ENCODE measurements around the gene GPR173. TPM values are rescaled to one million over a fixed set of nuclear protein-coding genes. Genes with fewer than 3 reads are reported as not detected.
A peak's percentile ranks its signal among the peaks of the same experiment; 100 is the strongest.

Gene GPR173
- total RNA-seq, 1 donor from 2014 or later = 7.9 TPM

GRCh38 chrX:53078943-53079342 lies 30.4 kb downstream of the GPR173 start:
- H3K9me3 Mint-ChIP-seq (ENCODE audit: low read depth) = no peaks in the 10 kb centered on the region
- DNase-seq (ENCODE audit: low spot score) = no peak
- H3K36me3 Mint-ChIP-seq (ENCODE audit: low read depth) = peaks cover 3% of the 10 kb centered on the region
- peak overlapping the region; percentile 54 for H3K27ac Mint-ChIP-seq (ENCODE audit: unreplicated experiment)
- H3K4me1 Mint-ChIP-seq (ENCODE audit: low read depth) = peaks cover 16% of the 10 kb centered on the region
- H3K27me3 Mint-ChIP-seq (ENCODE audit: low read depth) = no peaks in the 10 kb centered on the region
- no peak overlapping the region for H3K4me3 Mint-ChIP-seq (ENCODE audit: unreplicated experiment)
- TF ChIP-seq, protein P1, sequence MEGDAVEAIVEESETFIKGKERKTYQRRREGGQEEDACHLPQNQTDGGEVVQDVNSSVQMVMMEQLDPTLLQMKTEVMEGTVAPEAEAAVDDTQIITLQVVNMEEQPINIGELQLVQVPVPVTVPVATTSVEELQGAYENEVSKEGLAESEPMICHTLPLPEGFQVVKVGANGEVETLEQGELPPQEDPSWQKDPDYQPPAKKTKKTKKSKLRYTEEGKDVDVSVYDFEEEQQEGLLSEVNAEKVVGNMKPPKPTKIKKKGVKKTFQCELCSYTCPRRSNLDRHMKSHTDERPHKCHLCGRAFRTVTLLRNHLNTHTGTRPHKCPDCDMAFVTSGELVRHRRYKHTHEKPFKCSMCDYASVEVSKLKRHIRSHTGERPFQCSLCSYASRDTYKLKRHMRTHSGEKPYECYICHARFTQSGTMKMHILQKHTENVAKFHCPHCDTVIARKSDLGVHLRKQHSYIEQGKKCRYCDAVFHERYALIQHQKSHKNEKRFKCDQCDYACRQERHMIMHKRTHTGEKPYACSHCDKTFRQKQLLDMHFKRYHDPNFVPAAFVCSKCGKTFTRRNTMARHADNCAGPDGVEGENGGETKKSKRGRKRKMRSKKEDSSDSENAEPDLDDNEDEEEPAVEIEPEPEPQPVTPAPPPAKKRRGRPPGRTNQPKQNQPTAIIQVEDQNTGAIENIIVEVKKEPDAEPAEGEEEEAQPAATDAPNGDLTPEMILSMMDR (IDR thresholded peaks at IDR 0.05) = no peak

- Mint-ChIP-seq H3K27me3 (ENCODE audit: low read depth) (no peaks in the 10 kb centered on the region), H3K36me3 (ENCODE audit: low read depth) (peaks cover 11% of the 10 kb centered on the region), H3K9me3 (ENCODE audit: low read depth) (peaks cover 7% of the 10 kb centered on the region), H3K4me3 (ENCODE audit: unreplicated experiment) (peak overlapping the region; percentile 61), H3K27ac (ENCODE audit: unreplicated experiment) (peak overlapping the region; percentile 94), H3K4me1 (ENCODE audit: low read depth) (peaks cover 30% of the 10 kb centered on the region)
- DNase-seq (ENCODE audit: low spot score) = no peak
- TF ChIP-seq, protein P1 (IDR thresholded peaks at IDR 0.05) = no peak
Observed at GRCh38 chrX:53080628-53081580, 32.3 kb downstream of the GPR173 start.

- peak within 1 kb of the TSS; percentile 91 for H3K27ac Mint-ChIP-seq (ENCODE audit: unreplicated experiment)
- H3K4me3 Mint-ChIP-seq (ENCODE audit: unreplicated experiment) = peak within 1 kb of the TSS; percentile 83
- peaks cover 39% of the 10 kb centered on the region for H3K4me1 Mint-ChIP-seq (ENCODE audit: low read depth)
- TF ChIP-seq, protein P1 (IDR thresholded peaks at IDR 0.05) = no peak
- peaks cover 11% of the 10 kb centered on the region for H3K36me3 Mint-ChIP-seq (ENCODE audit: low read depth)
- DNase-seq (ENCODE audit: low spot score) = peak; percentile 97
- peaks cover 7% of the 10 kb centered on the region for H3K9me3 Mint-ChIP-seq (ENCODE audit: low read depth)
- no peaks in the 10 kb centered on the region for H3K27me3 Mint-ChIP-seq (ENCODE audit: low read depth)
Observed at GRCh38 chrX:53081925-53082772, 33.6 kb downstream of the GPR173 start, which contains the start of gene TSPYL2. Gene TSPYL2, plus strand, starts transcription at chrX:53082367. Its CDS starts 132 bp downstream, at chrX:53082499.

DNA sequence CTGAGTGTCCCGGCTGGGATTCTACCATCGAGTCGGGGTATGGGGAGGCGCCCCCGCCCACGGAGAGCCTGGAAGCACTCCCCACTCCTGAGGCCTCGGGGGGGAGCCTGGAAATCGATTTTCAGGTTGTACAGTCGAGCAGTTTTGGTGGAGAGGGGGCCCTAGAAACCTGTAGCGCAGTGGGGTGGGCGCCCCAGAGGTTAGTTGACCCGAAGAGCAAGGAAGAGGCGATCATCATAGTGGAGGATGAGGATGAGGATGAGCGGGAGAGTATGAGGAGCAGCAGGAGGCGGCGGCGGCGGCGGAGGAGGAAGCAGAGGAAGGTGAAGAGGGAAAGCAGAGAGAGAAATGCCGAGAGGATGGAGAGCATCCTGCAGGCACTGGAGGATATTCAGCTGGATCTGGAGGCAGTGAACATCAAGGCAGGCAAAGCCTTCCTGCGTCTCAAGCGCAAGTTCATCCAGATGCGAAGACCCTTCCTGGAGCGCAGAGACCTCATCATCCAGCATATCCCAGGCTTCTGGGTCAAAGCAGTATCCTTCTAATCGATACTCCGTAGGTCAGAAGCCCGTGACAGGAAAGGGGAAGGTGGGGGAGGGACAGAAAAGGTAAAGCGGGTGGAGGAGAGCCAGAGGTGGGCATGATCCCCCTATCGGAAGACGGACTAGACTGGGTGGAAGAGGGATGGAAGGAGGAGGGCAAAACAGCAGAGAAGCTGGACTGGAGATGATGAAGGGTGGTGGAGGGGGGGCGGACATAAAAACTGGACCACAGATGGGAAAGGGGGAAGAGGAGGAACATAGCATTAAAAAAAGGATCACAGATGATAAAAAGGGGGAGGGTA lies 34.4 kb downstream of the GPR173 start:
- H3K27me3 Mint-ChIP-seq (ENCODE audit: low read depth) = no peaks in the 10 kb centered on the region
- no peak for DNase-seq (ENCODE audit: low spot score)
- peaks cover 45% of the 10 kb centered on the region for H3K4me1 Mint-ChIP-seq (ENCODE audit: low read depth)
- peaks cover 11% of the 10 kb centered on the region for H3K36me3 Mint-ChIP-seq (ENCODE audit: low read depth)
- H3K9me3 Mint-ChIP-seq (ENCODE audit: low read depth) = peaks cover 7% of the 10 kb centered on the region
- H3K4me3 Mint-ChIP-seq (ENCODE audit: unreplicated experiment) = peak overlapping the region; percentile 83
- TF ChIP-seq, protein P1 (IDR thresholded peaks at IDR 0.05) = no peak
- H3K27ac Mint-ChIP-seq (ENCODE audit: unreplicated experiment) = peak overlapping the region; percentile 82
